B cell (primary cell): ENCODE results near the gene GTPBP4. TPM values are rescaled to one million over a fixed set of nuclear protein-coding genes. Genes with fewer than 3 reads are reported as not detected.

Experiments
- ATAC-seq: fragments of 200-7000 bp; cut with Tn5 transposase; one replicate; pipeline ENCODE4 v1.10.0; 2021; ENCODE audit warnings: low read depth, mild to moderate bottlenecking, moderate number of reproducible peaks, moderate library complexity
- CTCF ChIA-PET: fragments of 350-600 bp; sonication (Branson Sonifier 250); formaldehyde crosslinking; loops from one replicate; lab custom pipeline; 2021; ENCODE audit warnings: antibody characterized with exemption, inconsistent platforms; lab: Charles Lee
- POLR2A ChIA-PET: fragments of 350-600 bp; sonication (Branson Sonifier 250); formaldehyde crosslinking; loops from one replicate; lab custom pipeline; 2021; ENCODE audit warnings: antibody characterized with exemption; lab: Charles Lee
- DNase-seq: peaks from one replicate; pipeline ENCODE4 v3.0.0; 2013
- H2AFZ ChIP-seq: 2 replicates; pipeline ENCODE4 v1.6.1; 2012; ENCODE audit warnings: mild to moderate bottlenecking, low read depth, low read length; ENCODE audit not compliant: insufficient read depth, poor library complexity, severe bottlenecking
- H3K27ac ChIP-seq, 2 donors: 1 replicate in 1 of 2; 2 replicates in 1 of 2; pipeline ENCODE4 v1.5.1; 2012 to 2013; ENCODE audit warnings: low read length in 2 of 2, mild to moderate bottlenecking in 2 of 2, moderate library complexity in 1 of 2
- H3K27me3 ChIP-seq, 4 experiments: fragments of 200-600 bp in 1 of 4; sonication (generic) in 1 of 4; replicated peaks in 1 of 4; 1 replicate in 2 of 4; 2 replicates in 2 of 4; pipeline versions ENCODE4 v1.6.1 to v1.7.0; 2013 to 2016; ENCODE audit warnings: low read length in 3 of 4, mild to moderate bottlenecking in 2 of 4, mixed read lengths in 1 of 4, moderate library complexity in 1 of 4; ENCODE audit not compliant: insufficient read depth in 4 of 4, control insufficient read depth in 3 of 4; ENCODE audit errors: control extremely low read depth in 1 of 4
- H3K36me3 ChIP-seq, 2 experiments: replicated peaks in 1 of 2; 1 replicate in 1 of 2; 2 replicates in 1 of 2; pipeline versions ENCODE4 v1.6.1 to v1.7.1; 2013; ENCODE audit warnings: low read length in 1 of 2; ENCODE audit not compliant: insufficient read depth in 2 of 2, control insufficient read depth in 1 of 2; ENCODE audit errors: control extremely low read depth in 1 of 2, extremely low read depth in 1 of 2
- H3K4me1 ChIP-seq, 2 donors: fragments of 200-600 bp in 1 of 2; sonication (generic) in 1 of 2; 1 replicate in 1 of 2; 2 replicates in 1 of 2; pipeline versions ENCODE4 v1.5.1 to v1.6.1; 2013 to 2017; ENCODE audit warnings: low read length in 2 of 2; ENCODE audit not compliant: control insufficient read depth in 2 of 2, insufficient read depth in 2 of 2
- H3K4me2 ChIP-seq: replicated peaks from 2 replicates; pipeline ENCODE3; 2012; ENCODE audit warnings: mild to moderate bottlenecking, low read depth, low read length; ENCODE audit not compliant: poor library complexity, severe bottlenecking
- H3K4me3 ChIP-seq, 5 experiments: fragments of 200-600 bp in 1 of 5; sonication (generic) in 1 of 5; 1 replicate in 3 of 5; 2 replicates in 2 of 5; pipeline versions ENCODE4 v1.5.1 to v1.7.0; 2011 to 2016; ENCODE audit warnings: low read length in 4 of 5, mild to moderate bottlenecking in 4 of 5, low read depth in 2 of 5, control low read depth in 1 of 5, moderate library complexity in 1 of 5; ENCODE audit not compliant: insufficient read depth in 1 of 5; ENCODE audit errors: control extremely low read depth in 1 of 5, extremely low read depth in 1 of 5
- H3K79me2 ChIP-seq: fragments of 200-600 bp; sonication (generic); one replicate; pipeline ENCODE4 v1.6.0; 2016; ENCODE audit warnings: low read length; ENCODE audit not compliant: control insufficient read depth, insufficient read depth
- H3K9ac ChIP-seq: fragments of 200-600 bp; sonication (generic); 2 replicates; pipeline ENCODE4 v1.6.1; 2017; ENCODE audit warnings: mild to moderate bottlenecking, low read length, moderate library complexity
- H3K9me3 ChIP-seq, 3 donors: one replicate each; pipeline versions ENCODE4 v1.6.1 to v1.7.1; 2013; ENCODE audit warnings: low read length in 2 of 3; ENCODE audit not compliant: control insufficient read depth in 2 of 3, insufficient read depth in 1 of 3; ENCODE audit errors: control extremely low read depth in 1 of 3
- H4K20me1 ChIP-seq: 2 replicates; pipeline ENCODE4 v1.6.0; 2012; ENCODE audit warnings: mild to moderate bottlenecking, low read length; ENCODE audit not compliant: insufficient read depth, control insufficient read depth, poor library complexity, severe bottlenecking
- H3K27ac Mint-ChIP-seq: one replicate; pipeline ENCODE4 v1.8.0; 2021; ENCODE audit warnings: mixed read lengths
- H3K27me3 Mint-ChIP-seq: one replicate; pipeline ENCODE4 v1.8.0; 2021; ENCODE audit warnings: mixed read lengths
- H3K4me1 Mint-ChIP-seq: one replicate; pipeline ENCODE4 v1.8.0; 2021; ENCODE audit warnings: mixed read lengths
- H3K4me3 Mint-ChIP-seq: one replicate; pipeline ENCODE4 v1.8.0; 2021; ENCODE audit warnings: mixed read lengths
- H3K9me3 Mint-ChIP-seq: one replicate; pipeline ENCODE4 v1.8.0; 2022; ENCODE audit warnings: mixed read lengths; ENCODE audit not compliant: insufficient read depth
- EZH2 ChIP-seq: IDR thresholded peaks from 2 replicates; pipeline ENCODE4 v1.6.1; 2012; ENCODE audit warnings: borderline replicate concordance, low read depth, mild to moderate bottlenecking, moderate library complexity, low read length; ENCODE audit not compliant: insufficient read depth, poor library complexity, severe bottlenecking
- WGBS: methylation state at CpG from one replicate; pipeline ENCODE4 v1.1.5; 2013; ENCODE audit warnings: missing lambda C conversion rate; ENCODE audit not compliant: insufficient coverage; 5-methylcytosine and 5-hydroxymethylcytosine counted together
- intact Hi-C: fragments of 100-400 bp; cut with micrococcal nuclease; formaldehyde crosslinking; loops from one replicate; pipeline ENCODE4 v1.10.0; 2022
- polyA plus RNA-seq: library from polyadenylated mRNA; depleted of rRNA; stranded (reverse); fragments of >200 nt; gene quantifications from 2 replicates; pipeline ENCODE4 v1.2.3, GENCODE V29; 2012
- total RNA-seq, 2 donors: library from RNA; stranded (reverse); fragments of 120-200 nt in 1 of 2; gene quantifications; 1 replicate in 1 of 2; 2 replicates in 1 of 2; pipeline versions ENCODE4 v1.2.3 to v1.2.4, GENCODE V29; 2013 to 2022
- TF ChIP-seq, protein P1 (sequence below): fragments of 200-600 bp; IDR thresholded peaks from one replicate; pipeline ENCODE4 v1.8.0; 2022; ENCODE audit warnings: antibody characterized with exemption, mild to moderate bottlenecking

The GTPBP4 gene
- total and polyA plus RNA-seq, 2 donors (not counting 1 experiment from before 2014, with no cell fraction given): 11.8 to 45.4 TPM

GRCh38 chr10:997266-998022 lies 9.2 kb downstream of the GTPBP4 start:
- peaks cover 15 to 74% of the 10 kb centered on the region in 2 experiments for H3K36me3 ChIP-seq
- CTCF ChIA-PET: no interaction called here
- DNase-seq: no peak

GRCh38 chr10:1002425-1003006 lies 14.3 kb downstream of the GTPBP4 start:
- no peaks in the 10 kb centered on the region for H3K9me3 Mint-ChIP-seq
- CTCF ChIA-PET: no interaction called here
- H3K27me3 Mint-ChIP-seq: no peaks in the 10 kb centered on the region
- no peaks in the 10 kb centered on the region for H3K4me1 ChIP-seq
- ATAC-seq: no peak
- H3K27ac Mint-ChIP-seq: no peak overlapping the region
- peaks cover 11 to 82% of the 10 kb centered on the region in 2 experiments for H3K36me3 ChIP-seq
- peaks cover 0 to 4% (median 3%) of the 10 kb centered on the region in 3 donors for H3K9me3 ChIP-seq
- no peak overlapping the region for H3K4me3 ChIP-seq
- DNase-seq: no peak
- H3K4me2 ChIP-seq: no peak overlapping the region
- H3K79me2 ChIP-seq: peaks cover 45% of the 10 kb centered on the region
- POLR2A ChIA-PET: no interaction called here
- no CpG with 5 or more reads among the region's 5 CpGs for WGBS
- no peaks in the 10 kb centered on the region for H3K27me3 ChIP-seq
- TF ChIP-seq EZH2: no peak
- TF ChIP-seq, protein P1, sequence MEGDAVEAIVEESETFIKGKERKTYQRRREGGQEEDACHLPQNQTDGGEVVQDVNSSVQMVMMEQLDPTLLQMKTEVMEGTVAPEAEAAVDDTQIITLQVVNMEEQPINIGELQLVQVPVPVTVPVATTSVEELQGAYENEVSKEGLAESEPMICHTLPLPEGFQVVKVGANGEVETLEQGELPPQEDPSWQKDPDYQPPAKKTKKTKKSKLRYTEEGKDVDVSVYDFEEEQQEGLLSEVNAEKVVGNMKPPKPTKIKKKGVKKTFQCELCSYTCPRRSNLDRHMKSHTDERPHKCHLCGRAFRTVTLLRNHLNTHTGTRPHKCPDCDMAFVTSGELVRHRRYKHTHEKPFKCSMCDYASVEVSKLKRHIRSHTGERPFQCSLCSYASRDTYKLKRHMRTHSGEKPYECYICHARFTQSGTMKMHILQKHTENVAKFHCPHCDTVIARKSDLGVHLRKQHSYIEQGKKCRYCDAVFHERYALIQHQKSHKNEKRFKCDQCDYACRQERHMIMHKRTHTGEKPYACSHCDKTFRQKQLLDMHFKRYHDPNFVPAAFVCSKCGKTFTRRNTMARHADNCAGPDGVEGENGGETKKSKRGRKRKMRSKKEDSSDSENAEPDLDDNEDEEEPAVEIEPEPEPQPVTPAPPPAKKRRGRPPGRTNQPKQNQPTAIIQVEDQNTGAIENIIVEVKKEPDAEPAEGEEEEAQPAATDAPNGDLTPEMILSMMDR: no peak
- H3K9ac ChIP-seq: no peak overlapping the region
- H3K4me1 Mint-ChIP-seq: no peaks in the 10 kb centered on the region
- no peak overlapping the region for H2AFZ ChIP-seq
- no peak overlapping the region for H3K27ac ChIP-seq
- no peak overlapping the region for H3K4me3 Mint-ChIP-seq
- H4K20me1 ChIP-seq: peaks cover 16% of the 10 kb centered on the region
- intact Hi-C loops: no loop called here

More at GRCh38 chr10:997266-998022, 9.2 kb downstream of the GTPBP4 start:
- Histone ChIP-seq H3K27ac (no peak overlapping the region), H2AFZ (no peak overlapping the region), H3K4me3 (no peak overlapping the region), H3K27me3 (no peaks in the 10 kb centered on the region), H3K79me2 (peaks cover 48% of the 10 kb centered on the region), H3K4me2 (no peak overlapping the region), H4K20me1 (peaks cover 27% of the 10 kb centered on the region), H3K9ac (no peak overlapping the region), H3K4me1 (no peaks in the 10 kb centered on the region), H3K9me3 (peaks cover 0 to 4% (median under 1%) of the 10 kb centered on the region in 3 donors)
- no peak for ATAC-seq
- H3K27ac Mint-ChIP-seq: no peak overlapping the region
- H3K27me3 Mint-ChIP-seq: no peaks in the 10 kb centered on the region
- H3K4me1 Mint-ChIP-seq: peaks cover 3% of the 10 kb centered on the region
- TF ChIP-seq EZH2: no peak
- TF ChIP-seq, protein P1: no peak
- POLR2A ChIA-PET: no interaction called here
- H3K4me3 Mint-ChIP-seq: no peak overlapping the region
- no peaks in the 10 kb centered on the region for H3K9me3 Mint-ChIP-seq
- 90% methylated on average over 16 of the region's 19 CpGs for WGBS
- intact Hi-C loops: no loop called here
